HG03469 (cell line): ENCODE data around the gene SH2D1A.
"Not testable (repeated sequence)": the region's sequence is repeated elsewhere in the genome, so short reads cannot be mapped to it uniquely, and the experiment has no call there.

Experiments used
- ATAC-seq: cut with Tn5 transposase; IDR thresholded peaks from one replicate; pipeline ENCODE4 v1.9.1; 2021; ENCODE audit warnings: mild to moderate bottlenecking, moderate library complexity, moderate number of reproducible peaks; ENCODE audit not compliant: unreplicated experiment

Gene SH2D1A

DNA sequence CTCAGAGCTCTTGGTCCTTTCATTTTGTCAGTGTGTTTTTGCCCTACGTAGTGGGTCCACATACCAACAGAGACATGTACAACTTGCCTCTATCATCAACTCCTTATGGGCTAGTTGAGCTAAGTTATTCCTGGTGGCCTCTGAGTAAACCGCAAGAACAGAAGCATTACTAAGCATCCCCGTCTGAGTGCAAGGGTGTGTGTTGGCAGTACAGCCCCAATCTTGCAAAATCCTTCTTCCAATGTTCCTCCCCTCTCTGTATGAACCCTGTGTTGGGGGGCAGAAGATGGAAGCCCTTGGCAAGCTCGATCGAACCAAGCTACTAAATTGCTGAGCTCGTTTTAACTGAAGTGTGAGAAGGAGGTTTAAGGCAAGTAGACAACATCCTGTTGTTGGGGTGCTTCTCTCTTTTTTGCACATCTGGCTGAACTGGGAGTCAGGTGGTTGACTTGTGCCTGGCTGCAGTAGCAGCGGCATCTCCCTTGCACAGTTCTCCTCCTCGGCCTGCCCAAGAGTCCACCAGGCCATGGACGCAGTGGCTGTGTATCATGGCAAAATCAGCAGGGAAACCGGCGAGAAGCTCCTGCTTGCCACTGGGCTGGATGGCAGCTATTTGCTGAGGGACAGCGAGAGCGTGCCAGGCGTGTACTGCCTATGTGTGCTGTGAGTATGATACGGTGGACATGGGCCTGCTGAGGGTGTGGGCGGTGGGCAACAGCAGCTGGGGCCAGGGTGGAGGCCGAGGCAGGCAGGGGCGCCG is at the start of gene SH2D1A:
Gene SH2D1A, plus strand, starts transcription at position 447 of the 760 bp plus-strand sequence. Its CDS starts 80 bp downstream, at position 527.
- ATAC-seq, result no peak

DNA sequence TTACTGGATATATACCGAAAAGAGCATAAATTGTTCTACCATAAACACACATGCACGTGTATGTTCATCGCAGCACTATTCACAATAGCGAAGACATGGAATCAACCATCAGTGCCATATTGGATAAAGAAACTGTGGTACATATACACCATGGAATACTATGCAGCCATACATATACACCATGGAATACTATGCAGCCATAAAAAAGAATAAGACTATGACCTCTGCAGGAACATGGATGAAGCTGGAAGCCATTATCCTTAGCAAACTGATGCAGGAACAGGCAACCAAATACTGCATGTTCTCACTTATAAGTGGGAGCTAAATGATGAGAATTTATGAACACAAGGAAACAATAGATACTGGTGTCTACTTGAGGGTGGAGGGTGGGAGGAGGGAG is 47.0 kb upstream of the SH2D1A start:
- not testable (repeated sequence) for ATAC-seq

DNA sequence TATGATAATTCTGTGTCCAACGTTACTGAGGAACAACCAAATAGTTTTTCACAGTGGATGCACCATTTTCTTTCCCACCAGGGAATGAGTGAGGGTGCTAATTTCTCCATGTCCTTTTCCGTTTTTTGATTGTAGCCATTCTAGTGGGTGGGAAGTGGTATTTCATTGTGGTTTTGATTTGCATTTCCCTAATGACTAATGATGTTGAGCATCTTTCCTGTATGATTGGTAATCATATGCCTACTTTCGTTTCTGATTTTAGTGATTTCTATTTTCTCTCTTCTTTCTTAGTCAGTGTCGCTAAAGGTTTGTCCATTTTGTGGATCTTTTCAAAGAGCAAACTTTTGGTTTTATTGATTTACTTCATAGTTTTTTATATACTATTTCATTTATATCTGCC is 46.0 kb upstream of the SH2D1A start:
- ATAC-seq, result no peak

DNA sequence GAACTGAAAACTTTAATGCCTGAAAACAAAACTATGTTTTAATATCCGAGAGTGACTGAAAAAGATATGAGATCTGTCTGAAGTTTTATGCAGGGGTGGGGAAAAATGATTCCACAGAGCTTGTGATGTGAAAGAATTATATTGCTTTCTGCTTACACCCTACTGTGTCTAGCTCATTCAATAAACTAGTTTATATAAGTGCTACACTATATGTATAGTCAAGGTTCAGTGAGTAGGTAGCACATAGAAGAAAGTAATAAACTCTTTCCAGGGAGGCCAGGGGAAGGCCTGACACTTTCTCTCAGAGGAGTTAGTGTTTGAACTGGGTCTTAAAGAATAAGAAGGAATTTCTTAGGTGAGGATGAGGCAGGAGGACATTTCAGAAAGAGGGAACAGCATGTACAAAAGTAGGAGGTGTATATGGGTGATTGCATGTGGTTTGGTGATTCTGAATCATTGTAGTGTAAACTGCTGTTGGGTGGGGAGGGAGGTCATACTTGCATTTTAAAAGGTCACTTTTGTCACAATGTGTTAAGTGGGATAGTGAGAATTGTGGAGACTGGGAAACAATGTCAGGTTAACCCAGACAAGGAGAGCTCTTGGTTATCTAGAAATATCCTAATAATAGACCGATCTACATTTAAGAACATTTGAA is 39.0 kb upstream of the SH2D1A start:
- no peak for ATAC-seq

DNA sequence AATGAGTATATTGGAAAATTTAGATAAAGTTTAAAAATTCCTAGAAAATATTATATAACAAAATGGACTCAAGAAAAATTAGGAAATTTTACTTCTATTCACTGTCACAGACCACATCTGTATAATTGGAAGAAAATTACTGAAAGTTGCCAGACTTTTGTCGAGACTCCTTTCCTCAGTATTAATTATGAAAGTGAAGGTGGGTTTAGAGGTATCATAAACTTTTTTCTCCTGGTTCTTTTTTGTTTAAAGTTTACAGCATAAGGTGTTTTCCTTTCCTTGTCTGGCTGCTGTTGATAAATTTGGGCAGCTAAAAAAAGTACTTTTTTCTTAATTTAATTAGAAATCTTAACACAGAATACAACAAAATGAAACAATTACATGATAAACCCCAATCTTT is 20.6 kb upstream of the SH2D1A start:
- no peak for ATAC-seq

DNA sequence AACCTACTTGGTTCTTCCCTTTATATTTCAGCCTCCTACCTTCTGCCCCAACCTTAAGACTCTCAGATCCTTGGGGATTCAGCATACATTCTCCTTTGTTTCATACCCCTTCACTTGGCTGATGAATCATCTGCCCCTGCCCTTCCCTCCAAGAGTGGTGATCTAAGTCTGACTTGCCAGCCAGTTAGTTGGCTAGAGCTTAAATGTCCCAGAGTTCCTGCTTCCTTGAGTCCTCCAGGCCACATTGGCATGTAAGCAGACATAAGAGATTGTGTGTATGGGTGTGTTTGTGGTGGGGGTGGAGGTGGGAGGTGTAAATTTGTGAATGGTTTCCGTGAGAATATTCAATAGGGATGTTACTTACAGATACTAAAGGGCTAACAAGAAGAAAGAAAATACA is 17.6 kb upstream of the SH2D1A start:
- ATAC-seq, result no peak

DNA sequence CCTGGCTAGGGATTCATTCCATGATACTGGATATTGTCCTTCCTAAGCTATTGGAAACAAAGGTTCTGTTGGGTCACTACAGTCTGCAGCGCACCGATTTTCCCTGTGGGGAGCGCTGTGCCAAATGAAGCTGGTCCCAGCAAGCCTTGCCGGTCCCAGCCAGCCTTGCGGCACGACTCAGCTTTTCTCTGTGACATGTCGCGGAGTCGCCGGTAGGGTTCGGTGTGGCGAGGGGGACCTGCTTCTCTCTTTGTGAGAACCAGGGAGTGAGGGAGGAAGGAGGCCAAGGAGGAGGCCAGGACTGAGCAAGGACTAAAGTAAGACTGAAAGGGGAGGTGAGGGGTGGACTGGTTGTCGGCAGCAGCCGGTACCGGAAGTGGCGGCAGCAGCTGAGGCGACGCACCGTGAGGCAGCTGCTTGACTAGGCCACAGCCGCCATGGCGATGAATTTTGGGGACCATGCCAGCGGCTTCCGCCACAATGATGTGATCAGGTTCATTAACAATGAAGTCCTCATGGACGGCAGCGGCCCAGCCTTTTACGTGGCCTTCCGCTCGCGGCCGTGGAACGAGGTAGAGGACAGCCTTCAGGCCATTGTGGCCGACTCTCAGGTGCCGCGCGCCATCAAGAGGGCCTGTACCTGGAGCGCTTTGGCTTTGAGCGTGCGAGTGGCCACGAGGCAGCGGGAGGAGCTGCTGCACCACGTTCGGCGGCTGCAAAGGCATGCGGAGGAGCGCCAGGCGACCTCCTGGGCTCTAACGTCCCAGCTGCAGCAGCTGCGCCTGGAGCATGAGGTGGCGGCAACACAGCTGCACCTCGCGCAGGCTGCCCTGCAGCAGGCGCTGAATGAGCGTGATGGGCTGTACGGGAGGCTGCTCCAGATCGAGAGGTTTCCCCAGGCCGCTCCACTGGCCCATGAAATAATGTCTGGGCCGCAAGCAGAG is 13.6 kb upstream of the SH2D1A start, which contains the start of gene TEX13D:
Gene TEX13D, plus strand, starts transcription at position 180 of the 944 bp plus-strand sequence. Its CDS starts 258 bp downstream, at position 438.
- ATAC-seq, result no peak

DNA sequence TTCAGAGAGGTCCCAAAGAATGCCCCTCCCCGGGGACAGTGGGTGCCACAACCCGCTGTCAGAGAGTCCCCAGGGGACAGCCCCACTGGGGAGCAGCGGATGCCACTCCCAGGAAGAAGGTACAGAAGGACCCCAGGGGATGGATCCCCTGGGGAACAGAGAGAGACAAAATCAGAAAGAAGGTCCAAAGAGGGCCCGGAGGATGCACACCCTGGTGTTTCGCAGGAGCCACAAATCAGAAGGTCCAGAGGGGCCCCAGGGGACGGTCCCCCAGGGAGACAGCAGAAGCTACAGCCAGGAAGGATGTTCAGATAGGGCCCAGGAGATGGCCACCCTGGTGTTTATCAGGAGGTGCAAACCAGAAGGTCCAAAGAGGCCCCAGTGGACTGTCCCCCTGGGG is 12.5 kb upstream of the SH2D1A start:
- ATAC-seq, result no peak

DNA sequence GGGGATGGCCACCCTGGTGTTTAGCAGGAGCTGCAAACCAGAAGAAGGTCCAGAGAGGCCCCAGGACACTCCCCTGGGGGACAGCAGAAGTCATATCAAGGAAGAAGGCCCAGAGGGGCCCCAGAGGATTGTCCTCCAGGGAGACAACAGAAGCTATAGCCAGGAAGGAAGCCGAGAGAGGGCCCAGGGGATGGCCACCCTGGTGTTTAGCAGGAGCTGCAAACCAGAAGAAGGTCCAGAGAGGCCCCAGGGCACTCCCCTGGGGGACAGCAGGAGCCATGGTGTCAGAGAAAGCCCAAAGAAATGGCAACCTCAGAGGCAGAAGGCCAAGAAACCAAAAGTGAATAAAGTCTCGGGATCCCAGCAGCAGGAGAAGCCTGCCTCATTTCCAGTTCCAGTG is 11.8 kb upstream of the SH2D1A start:
- ATAC-seq, result not testable (repeated sequence)

DNA sequence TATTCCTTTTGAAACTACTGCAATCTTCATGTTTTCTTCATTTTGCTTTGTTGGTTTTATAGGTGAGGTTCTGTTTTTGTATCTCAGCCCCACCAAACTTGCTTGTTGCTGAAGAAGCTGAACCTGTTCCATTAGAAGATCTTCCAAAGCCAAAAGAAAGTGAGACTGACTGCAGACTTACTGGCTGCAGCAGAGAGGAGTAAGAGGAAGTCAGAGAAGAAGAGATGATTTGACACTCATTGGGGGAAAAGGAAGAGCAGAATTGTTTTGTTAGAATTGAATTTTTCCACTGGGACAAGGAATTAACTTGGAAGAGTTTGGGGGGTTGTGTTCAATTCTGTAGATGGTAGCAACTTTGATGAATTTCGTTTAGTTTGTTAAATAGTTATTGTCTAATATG is 10.8 kb upstream of the SH2D1A start:
- ATAC-seq, result no peak

DNA sequence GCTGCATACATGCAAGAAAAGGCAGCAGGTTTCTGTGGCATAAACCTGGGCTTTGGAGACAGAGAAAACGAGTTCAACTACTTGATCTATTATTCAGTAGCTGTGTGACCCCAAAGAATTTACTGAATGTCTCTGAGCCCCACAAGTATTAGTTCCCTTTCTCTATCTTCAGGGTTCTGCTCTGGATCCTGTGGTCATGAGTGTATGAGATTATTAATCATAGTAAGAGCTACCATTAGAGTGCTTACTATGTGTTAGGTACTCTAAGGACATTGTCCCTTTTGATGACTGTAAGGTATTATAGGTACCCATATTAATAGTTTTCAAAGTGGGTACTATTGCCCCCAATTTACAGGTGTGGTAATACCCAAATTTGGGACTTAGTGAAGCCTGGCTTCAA is 8.4 kb upstream of the SH2D1A start:
- no peak for ATAC-seq

DNA sequence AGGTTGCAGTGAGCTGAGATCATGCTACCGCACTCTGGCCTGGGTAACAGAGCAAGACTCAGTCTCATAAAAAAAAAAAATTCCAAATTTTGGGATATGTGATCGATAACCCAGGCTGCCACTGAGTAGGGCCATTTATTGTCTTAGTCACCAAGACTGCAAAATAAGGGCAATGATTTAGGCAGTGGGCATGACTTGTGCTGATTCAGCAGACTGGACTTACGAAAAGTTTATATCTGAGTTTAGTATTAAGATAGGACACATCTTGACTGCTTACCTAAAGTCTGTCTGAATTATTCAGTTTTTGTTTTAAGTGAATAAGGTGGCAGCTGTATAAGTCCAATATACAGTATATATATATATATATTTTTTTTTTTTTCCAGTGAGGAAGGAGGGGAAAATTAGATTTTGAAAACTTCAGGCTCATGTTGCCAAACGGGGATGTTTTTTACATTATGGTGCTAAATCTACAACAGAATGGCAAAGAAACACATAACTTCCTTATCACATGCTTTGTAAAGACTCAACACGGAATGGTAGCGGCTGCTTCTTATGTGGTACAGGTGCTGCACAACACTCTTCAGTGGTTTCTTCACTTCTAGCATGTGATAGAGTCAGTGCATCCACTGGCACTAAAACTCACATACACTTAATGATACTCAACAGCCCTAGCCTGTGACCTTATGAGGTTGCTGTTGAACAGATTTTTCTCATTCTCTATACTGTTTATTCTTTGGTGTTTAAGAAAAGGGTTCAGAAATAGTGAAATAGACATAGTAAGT is 7.4 kb upstream of the SH2D1A start:
- ATAC-seq, result no peak

DNA sequence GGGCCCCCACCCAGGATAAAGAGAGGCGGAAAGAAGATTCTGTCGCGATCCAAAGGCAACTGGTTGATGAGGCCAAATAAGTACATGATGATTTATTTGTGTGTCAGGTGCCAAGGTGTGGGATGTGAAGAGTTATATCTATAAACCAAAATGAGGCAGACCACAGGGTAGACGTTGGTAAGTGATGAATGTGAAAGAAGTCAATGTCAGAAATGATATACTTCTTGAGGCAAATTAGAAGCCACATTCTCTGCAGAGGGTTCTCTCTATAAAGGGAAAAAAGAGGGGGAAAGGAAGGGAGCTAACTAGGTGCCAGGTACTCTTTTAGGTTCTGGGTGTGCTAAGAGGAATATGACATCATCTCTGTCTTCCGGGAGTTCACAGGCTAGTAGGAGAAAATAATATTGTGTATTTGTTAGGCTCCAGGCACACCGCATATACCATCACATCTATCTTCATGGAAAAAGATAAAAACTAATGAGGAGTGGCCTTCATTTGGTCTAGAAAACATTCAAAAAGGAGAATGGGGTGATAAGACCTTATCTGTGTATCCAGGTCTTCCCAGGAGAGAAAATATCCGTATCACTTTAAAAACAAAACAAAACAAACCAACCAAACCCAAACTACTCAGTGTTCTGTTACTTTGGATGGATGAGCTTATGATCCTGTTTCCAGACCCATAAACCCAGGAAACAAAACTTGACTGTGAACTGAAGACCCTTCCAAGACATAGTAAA is 4.8 kb upstream of the SH2D1A start:
- no peak for ATAC-seq

DNA sequence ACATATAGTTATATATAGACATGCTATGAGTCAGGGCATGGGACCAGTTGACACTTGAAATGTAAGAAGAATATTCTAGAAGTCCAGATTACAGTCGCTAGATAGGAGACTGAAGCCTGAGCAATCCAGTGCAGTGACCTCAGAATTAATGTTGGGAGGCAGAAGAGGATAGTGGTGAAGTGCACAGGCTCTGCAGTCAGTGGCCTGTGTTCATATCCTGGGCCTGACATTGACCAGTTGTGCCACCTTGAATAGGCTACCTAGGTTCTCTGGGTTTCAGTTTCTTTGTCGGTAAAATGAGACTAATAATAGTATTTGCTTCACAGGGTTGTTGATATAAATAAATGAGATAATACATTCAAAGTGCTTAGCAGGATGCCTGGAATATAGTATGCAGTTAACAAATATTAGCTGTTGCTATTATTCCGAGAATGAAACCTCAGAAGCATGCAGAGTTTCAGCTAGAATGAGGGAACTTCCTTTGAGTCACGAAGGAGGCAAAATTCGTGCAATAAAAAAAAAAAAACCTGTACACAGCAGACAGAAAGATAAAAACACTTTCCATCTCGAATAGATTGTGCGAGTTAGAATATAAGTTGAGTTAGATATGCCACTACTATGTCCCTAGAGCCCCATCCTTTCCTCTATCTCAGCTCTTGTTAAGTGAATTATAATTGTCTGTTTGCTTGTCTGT is 4.0 kb upstream of the SH2D1A start:
- ATAC-seq, result no peak

DNA sequence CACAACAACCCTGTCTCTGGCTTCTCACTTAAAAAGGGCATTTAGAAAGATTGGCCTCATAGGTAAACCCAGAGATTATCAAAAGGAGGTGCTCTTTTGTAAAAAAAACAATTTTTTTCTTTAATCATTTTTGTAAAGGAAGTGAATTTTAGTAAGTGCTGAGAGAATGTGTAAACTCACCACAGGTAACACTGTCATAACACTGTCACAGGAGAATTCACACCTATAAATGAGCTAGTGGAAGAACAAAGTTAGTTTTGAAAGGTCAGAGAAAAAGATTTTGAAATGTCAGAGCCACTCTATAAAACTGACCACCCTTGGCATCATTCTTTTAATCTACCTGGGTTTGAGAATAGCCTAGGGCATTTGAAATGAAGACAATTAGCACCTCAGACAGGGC is 3.3 kb upstream of the SH2D1A start:
- ATAC-seq, result no peak

DNA sequence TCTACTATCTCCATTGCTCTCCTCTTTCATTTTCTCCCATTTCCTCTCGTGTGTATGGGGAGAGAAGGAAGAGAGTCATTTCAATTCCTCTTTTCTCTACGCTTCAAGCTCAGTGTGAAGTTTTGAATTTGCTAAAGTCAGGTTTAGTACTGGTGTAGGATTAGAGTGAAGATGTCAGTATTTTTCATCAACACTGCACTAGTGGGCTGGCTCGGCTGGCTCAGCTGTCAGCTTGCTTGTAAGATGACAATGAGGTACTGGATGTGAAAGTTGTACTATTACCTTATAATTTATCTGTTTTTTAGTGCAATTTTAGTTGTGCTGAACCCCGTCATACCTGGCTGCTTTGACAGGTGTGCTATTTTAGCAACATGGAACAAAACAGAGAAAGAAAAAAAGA is 2.1 kb upstream of the SH2D1A start:
- ATAC-seq, result no peak

DNA sequence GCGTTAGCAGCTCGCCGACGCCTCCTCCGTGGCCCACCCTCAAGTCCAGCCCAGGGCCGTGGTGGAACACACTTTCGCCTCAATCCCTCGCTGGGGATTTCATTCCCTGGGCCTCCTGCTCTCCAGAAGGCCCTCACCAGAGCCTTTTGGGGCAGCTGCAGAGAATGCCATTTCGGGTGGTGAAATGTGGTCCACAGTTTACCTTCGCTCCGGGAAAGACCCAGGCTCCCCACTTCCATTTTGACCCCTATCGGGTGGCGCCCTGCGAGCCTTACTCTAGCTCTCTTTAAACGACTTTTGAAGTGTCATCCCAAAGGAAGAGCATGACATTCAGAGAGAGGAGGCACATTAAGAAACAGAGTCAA is 496 bp downstream of the SH2D1A start:
- ATAC-seq, result no peak

DNA sequence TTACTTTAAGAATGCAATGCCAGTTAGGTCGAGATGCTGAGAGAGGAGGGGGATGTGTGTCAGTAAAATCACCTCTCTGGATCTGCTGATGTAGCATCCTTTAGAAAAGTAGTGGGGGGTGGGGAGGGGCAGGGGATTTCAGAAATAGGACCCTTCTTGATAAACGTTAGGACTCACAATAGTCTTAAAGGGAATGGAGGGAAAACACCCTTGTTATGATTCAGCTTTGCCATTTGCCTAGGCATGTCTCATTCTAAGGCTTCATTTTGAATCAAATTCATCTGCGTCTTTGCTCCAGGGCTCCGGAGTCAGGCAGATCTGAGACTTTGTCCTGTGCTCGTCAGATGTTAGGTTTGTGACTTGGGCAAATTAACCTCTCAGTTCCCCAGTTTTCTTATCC is 879 bp downstream of the SH2D1A start:
- no peak for ATAC-seq

DNA sequence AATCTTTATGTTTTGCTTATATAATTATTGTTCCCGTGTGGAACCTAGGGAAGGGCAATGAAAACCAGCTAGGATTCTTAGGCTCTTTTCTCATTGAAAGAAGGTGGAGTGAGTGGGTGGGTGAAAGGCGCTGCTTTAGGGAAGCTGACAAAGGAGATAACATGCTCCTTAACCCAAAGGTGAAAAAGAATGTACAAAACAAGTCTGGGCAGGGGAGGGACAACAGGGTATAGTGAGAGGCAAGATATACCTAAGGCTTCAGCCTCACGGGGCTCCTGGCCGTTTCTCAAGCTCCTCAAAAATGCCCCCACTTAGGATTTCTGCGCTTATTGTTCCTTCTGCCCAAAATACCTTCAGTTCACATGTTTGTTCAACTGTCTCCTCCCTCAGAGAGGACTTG is 1.8 kb downstream of the SH2D1A start:
- no peak for ATAC-seq
